ENCODE data around the gene CEACAM7. TPM values are rescaled to one million over a fixed set of nuclear protein-coding genes. Genes with fewer than 3 reads are reported as not detected.

Gene CEACAM7
- total and polyA plus RNA-seq, 10 of the 15 experiments (the other 5 are each of a cell fraction or from before 2014, with no cell fraction given), result not detected

DNA sequence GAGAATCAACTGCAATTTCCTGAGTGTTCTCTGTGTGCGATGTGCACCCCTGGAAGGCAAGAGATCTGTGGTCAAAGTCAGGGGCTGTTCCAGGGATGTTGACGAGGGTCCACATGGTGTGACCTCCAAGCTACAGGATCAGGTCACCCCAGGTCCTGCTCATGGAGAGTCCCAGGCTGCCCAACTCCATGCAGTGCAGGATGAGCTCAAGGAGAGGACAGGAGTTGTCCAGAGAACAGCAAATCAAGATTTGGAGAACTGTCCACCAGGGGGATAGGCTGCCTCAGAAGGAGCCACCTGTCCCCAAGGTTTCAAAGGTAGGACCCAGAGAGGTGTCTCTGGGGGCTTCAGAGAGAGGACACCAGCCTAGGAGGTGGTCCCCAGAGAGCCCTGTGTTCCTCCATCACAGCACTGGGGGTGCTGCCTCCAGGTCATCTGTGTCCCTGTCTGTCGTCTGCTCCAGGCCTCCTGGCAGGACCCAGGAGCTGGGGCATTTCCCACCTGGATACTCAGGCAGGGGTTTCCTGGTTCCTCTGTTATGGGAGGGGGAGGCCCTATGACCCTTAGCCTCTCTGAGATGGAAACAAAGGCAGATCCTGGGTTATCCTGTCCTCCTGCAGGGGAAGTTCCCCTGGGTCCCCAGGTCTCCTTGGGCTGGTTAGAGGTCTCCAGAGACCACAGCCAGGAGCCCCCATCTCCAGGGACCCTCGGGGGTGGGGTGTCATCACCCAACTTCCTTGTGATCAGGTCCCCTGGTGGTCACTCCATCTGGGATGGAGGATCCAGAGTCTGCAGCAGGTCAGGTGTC, 2.1 kb upstream of the CEACAM7 start (continued):
- TF ChIP-seq, protein P1, sequence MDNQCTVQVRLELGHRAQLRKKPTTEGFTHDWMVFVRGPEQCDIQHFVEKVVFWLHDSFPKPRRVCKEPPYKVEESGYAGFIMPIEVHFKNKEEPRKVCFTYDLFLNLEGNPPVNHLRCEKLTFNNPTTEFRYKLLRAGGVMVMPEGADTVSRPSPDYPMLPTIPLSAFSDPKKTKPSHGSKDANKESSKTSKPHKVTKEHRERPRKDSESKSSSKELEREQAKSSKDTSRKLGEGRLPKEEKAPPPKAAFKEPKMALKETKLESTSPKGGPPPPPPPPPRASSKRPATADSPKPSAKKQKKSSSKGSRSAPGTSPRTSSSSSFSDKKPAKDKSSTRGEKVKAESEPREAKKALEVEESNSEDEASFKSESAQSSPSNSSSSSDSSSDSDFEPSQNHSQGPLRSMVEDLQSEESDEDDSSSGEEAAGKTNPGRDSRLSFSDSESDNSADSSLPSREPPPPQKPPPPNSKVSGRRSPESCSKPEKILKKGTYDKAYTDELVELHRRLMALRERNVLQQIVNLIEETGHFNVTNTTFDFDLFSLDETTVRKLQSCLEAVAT (IDR thresholded peaks at IDR 0.05), result no peak
- no peak for TF ChIP-seq RB1 (IDR thresholded peaks at IDR 0.05; ENCODE audit: borderline replicate concordance)
- no peak for TF ChIP-seq EGR1 (IDR thresholded peaks at IDR 0.05; ENCODE audit: borderline replicate concordance in 1 of 2, low read depth in 2 of 2, low read length in 2 of 2)
- no peak for TF ChIP-seq STAT3 (IDR thresholded peaks at IDR 0.05; ENCODE audit: low read depth, low read length)
- TF ChIP-seq NFXL1 (IDR thresholded peaks at IDR 0.05; ENCODE audit: borderline replicate concordance), result no peak
- TF ChIP-seq HDAC6 (IDR thresholded peaks at IDR 0.05; ENCODE audit: unreplicated experiment), result no peak

DNA sequence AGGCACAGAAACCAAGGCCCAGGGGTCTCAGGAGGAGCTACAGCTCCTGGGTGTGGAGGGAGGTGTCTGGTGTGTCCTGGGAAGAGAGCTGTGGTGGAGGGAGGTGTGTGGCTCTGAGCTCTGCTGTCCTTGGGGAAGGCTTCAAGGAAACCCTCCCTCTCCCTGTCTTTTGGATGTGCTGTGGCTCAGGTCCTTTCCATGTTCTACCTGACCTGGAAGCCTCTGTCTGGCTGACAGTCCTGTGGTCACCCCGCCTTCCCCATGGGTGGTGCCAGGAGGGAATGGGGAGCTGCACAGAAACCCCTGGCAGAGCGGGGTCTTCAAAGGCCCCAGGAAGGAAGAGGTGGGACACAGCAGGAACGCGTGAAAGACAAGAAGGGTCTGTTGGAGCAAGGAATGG, 617 bp upstream of the CEACAM7 start:
- RAD21 ChIA-PET (ENCODE audit: unreplicated experiment), result interaction anchor here (0.7 kb wide), 1 partner anchor 15 kb away, joined by 3 read pairs; no protein-coding TSS in a partner anchor
- in situ Hi-C loops (cut with MboI) (no loop called here), intact Hi-C loops (cut with micrococcal nuclease; ENCODE audit: unreplicated experiment) (no loop called here)
- BruUV-seq (replicated peaks), result no TSS peak
- H2AFZ ChIP-seq (ENCODE audit: control insufficient read depth, low read depth, low read length), result no peak overlapping the region
- CTCF ChIA-PET, result interaction anchor here (0.8 to 8.1 kb wide), 6 partner anchors 12 to 107 kb away, joined by 3 to 72 read pairs (median 3); no protein-coding TSS in a partner anchor
- no peaks in the 10 kb centered on the region for H3K4me1 ChIP-seq (ENCODE audit: control insufficient read depth, insufficient read depth, low read length)
- no peak overlapping the region for H3K4me3 ChIP-seq
- no peaks in the 10 kb centered on the region for H3K79me2 ChIP-seq (ENCODE audit: control insufficient read depth, insufficient read depth, low read length)
- POLR2A ChIA-PET, result no interaction called here
- DNase-seq (ENCODE audit: low read depth, low spot score), result no peak
- no peak overlapping the region for H3K9ac ChIP-seq (ENCODE audit: control insufficient read depth, insufficient read depth, low read length)
- no peaks in the 10 kb centered on the region for H3K27me3 ChIP-seq (replicated peaks in 1 of 2; ENCODE audit: control insufficient read depth in 2 of 2, insufficient read depth in 2 of 2, low read length in 1 of 2)
- 19% methylated on average over 4 of the region's 4 CpGs for WGBS (ENCODE audit: insufficient coverage, insufficient replicate concordance, low lambda C conversion rate, missing lambda C conversion rate)
- ATAC-seq, result no peak
- SMC1A ChIA-PET (ENCODE audit: uncharacterized antibody, unreplicated experiment), result interaction anchor here (1.2 kb wide), 1 partner anchor 47 kb away, joined by 3 read pairs; no protein-coding TSS in a partner anchor
- FAIRE-seq, result no peak
- no peak overlapping the region for H3K4me2 ChIP-seq (ENCODE audit: control insufficient read depth, insufficient read depth)
- H3K9me3 ChIP-seq (replicated peaks; ENCODE audit: control insufficient read depth, insufficient read depth, low read length), result no peaks in the 10 kb centered on the region
- H3K36me3 ChIP-seq (ENCODE audit: control insufficient read depth in 2 of 2, insufficient read depth in 2 of 2, low read length in 1 of 2), result no peaks in the 10 kb centered on the region
- H3K27ac ChIP-seq (ENCODE audit: control insufficient read depth, insufficient read depth), result no peak overlapping the region
- no peaks in the 10 kb centered on the region for H4K20me1 ChIP-seq (ENCODE audit: control insufficient read depth, insufficient read depth)
- TF ChIP-seq TARDBP (IDR thresholded peaks at IDR 0.05; ENCODE audit: borderline replicate concordance) (no peak), FOXM1 (IDR thresholded peaks at IDR 0.05; ENCODE audit: low read depth, low read length) (no peak), NR2F1 (conservative IDR thresholded peaks at IDR 0.05) (no peak), PML (IDR thresholded peaks at IDR 0.05; ENCODE audit: low read length) (no peak), MTA2 (IDR thresholded peaks at IDR 0.05; ENCODE audit: low read depth) (no peak), RAD51 (IDR thresholded peaks at IDR 0.05) (no peak), SMC3 (IDR thresholded peaks at IDR 0.05; ENCODE audit: borderline replicate concordance, low read length) (no peak), TCF12 (IDR thresholded peaks at IDR 0.05; ENCODE audit: low read depth, low read length) (no peak), TCF7 (IDR thresholded peaks at IDR 0.05; ENCODE audit: borderline replicate concordance) (no peak), ATF7 (IDR thresholded peaks at IDR 0.05; ENCODE audit: low read depth) (no peak)
- TF ChIP-seq, protein P2, sequence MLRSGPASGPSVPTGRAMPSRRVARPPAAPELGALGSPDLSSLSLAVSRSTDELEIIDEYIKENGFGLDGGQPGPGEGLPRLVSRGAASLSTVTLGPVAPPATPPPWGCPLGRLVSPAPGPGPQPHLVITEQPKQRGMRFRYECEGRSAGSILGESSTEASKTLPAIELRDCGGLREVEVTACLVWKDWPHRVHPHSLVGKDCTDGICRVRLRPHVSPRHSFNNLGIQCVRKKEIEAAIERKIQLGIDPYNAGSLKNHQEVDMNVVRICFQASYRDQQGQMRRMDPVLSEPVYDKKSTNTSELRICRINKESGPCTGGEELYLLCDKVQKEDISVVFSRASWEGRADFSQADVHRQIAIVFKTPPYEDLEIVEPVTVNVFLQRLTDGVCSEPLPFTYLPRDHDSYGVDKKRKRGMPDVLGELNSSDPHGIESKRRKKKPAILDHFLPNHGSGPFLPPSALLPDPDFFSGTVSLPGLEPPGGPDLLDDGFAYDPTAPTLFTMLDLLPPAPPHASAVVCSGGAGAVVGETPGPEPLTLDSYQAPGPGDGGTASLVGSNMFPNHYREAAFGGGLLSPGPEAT (IDR thresholded peaks at IDR 0.05; ENCODE audit: low read depth), result no peak
- TF ChIP-seq, protein P3, sequence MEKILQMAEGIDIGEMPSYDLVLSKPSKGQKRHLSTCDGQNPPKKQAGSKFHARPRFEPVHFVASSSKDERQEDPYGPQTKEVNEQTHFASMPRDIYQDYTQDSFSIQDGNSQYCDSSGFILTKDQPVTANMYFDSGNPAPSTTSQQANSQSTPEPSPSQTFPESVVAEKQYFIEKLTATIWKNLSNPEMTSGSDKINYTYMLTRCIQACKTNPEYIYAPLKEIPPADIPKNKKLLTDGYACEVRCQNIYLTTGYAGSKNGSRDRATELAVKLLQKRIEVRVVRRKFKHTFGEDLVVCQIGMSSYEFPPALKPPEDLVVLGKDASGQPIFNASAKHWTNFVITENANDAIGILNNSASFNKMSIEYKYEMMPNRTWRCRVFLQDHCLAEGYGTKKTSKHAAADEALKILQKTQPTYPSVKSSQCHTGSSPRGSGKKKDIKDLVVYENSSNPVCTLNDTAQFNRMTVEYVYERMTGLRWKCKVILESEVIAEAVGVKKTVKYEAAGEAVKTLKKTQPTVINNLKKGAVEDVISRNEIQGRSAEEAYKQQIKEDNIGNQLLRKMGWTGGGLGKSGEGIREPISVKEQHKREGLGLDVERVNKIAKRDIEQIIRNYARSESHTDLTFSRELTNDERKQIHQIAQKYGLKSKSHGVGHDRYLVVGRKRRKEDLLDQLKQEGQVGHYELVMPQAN (conservative IDR thresholded peaks at IDR 0.05), result no peak
